Loucy (cell line): Measurements from ENCODE around the gene SH3RF1.

Experiments
- H2AFZ ChIP-seq: fragments of 200-600 bp; sonication (generic); 2 replicates; pipeline ENCODE4 v1.6.0; 2016; ENCODE audit warnings: antibody characterized with exemption, mild to moderate bottlenecking, low read length, moderate library complexity
- H3F3A ChIP-seq: fragments of 200-600 bp; 2 replicates; pipeline ENCODE4 v1.6.0; 2016; ENCODE audit warnings: antibody characterized with exemption, low read depth, mild to moderate bottlenecking
- H3K27me3 ChIP-seq: fragments of 200-600 bp; sonication (generic); 2 replicates; pipeline ENCODE4 v1.6.1; 2014; ENCODE audit warnings: low read length, mild to moderate bottlenecking; ENCODE audit not compliant: insufficient read depth, poor library complexity, severe bottlenecking
- H3K36me3 ChIP-seq: fragments of 200-600 bp; sonication (generic); 2 replicates; pipeline ENCODE4 v1.6.1; 2016; ENCODE audit warnings: low read length; ENCODE audit not compliant: insufficient read depth
- H3K4me1 ChIP-seq: fragments of 200-600 bp; sonication (generic); 2 replicates; pipeline ENCODE4 v1.5.1; 2014; ENCODE audit warnings: low read length, mild to moderate bottlenecking; ENCODE audit not compliant: insufficient read depth, poor library complexity, severe bottlenecking
- H3K4me2 ChIP-seq: fragments of 200-600 bp; sonication (generic); 2 replicates; pipeline ENCODE4 v1.6.0; 2014; ENCODE audit warnings: antibody characterized with exemption, low read length, low read depth, mild to moderate bottlenecking; ENCODE audit not compliant: poor library complexity, severe bottlenecking
- H3K4me3 ChIP-seq: fragments of 200-600 bp; sonication (generic); 2 replicates; pipeline ENCODE4 v1.5.1; 2014; ENCODE audit warnings: low read length, mild to moderate bottlenecking, mixed read lengths; ENCODE audit not compliant: poor library complexity, severe bottlenecking
- H3K79me2 ChIP-seq: fragments of 200-600 bp; sonication (generic); 2 replicates; pipeline ENCODE4 v1.6.1; 2014; ENCODE audit warnings: low read length; ENCODE audit not compliant: insufficient read depth
- H3K9ac ChIP-seq: fragments of 200-600 bp; sonication (generic); 2 replicates; pipeline ENCODE4 v1.6.0; 2014; ENCODE audit warnings: mild to moderate bottlenecking, low read depth, low read length, moderate library complexity; ENCODE audit not compliant: poor library complexity, severe bottlenecking
- H3K9me2 ChIP-seq: fragments of 200-600 bp; sonication (generic); replicated peaks from 2 replicates; pipeline ENCODE4 v1.6.1; 2016; ENCODE audit warnings: low read depth, low read length, mixed read lengths
- H3K9me3 ChIP-seq: fragments of 200-600 bp; sonication (generic); 2 replicates; pipeline ENCODE4 v1.6.1; 2014; ENCODE audit warnings: mild to moderate bottlenecking, antibody characterized with exemption, low read length, low read depth; ENCODE audit not compliant: insufficient read depth
- H4K20me1 ChIP-seq: fragments of 200-600 bp; sonication (generic); 2 replicates; pipeline ENCODE4 v1.6.0; 2014; ENCODE audit warnings: antibody characterized with exemption, low read length, mild to moderate bottlenecking; ENCODE audit not compliant: insufficient read depth, poor library complexity, severe bottlenecking
- EZH2phosphoT487 ChIP-seq: fragments of 200-600 bp; IDR thresholded peaks from 2 replicates; pipeline ENCODE4 v1.6.1; 2018; ENCODE audit warnings: antibody characterized with exemption, mild to moderate bottlenecking, moderate library complexity, borderline replicate concordance
- TF ChIP-seq, protein P1 (sequence below): fragments of 200-600 bp; sonication (generic); conservative IDR thresholded peaks from 2 replicates; pipeline ENCODE4 v1.5.1; 2014; ENCODE audit warnings: mild to moderate bottlenecking, antibody characterized with exemption, low read length

The SH3RF1 gene

DNA sequence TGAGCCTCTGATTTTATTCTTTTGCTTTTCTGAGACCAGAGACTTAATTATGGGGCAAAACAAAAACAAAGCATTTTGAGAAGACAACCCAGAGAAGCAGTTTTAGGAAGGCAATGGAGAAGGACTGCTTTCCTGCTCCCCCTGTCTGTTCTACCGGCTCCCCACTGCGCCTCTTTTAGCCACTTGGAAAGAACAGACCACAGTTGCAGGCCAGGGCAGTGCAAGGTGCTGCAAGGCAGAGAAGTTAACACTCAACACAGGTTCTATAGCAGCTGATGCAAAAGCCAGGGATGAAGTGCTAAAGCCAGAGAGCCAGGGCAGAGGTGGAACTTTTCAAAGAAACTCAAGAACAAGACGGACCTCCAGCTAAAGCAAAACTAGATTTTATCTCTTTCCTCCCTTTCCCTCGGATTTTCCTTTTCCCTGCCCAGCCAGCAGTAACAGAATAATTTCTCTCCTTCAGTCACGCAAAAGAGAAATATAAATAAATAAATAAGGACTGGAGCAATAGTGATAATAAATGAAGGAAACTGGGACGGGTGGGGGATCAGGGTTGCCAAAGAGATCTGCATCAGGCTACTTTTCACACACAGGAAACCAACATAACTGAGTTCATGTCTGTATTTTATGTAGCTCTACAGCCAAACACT is 10.4 kb downstream of the SH3RF1 start:
- no peaks in the 10 kb centered on the region for H3K36me3 ChIP-seq
- H4K20me1 ChIP-seq = no peaks in the 10 kb centered on the region
- H2AFZ ChIP-seq = no peak overlapping the region
- H3K4me1 ChIP-seq = peaks cover 64% of the 10 kb centered on the region
- peaks cover 18% of the 10 kb centered on the region; the same call in 1 of the 2 replicates for H3K79me2 ChIP-seq
- no peak overlapping the region for H3K9ac ChIP-seq
- no peaks in the 10 kb centered on the region for H3K27me3 ChIP-seq
- TF ChIP-seq, protein P1, sequence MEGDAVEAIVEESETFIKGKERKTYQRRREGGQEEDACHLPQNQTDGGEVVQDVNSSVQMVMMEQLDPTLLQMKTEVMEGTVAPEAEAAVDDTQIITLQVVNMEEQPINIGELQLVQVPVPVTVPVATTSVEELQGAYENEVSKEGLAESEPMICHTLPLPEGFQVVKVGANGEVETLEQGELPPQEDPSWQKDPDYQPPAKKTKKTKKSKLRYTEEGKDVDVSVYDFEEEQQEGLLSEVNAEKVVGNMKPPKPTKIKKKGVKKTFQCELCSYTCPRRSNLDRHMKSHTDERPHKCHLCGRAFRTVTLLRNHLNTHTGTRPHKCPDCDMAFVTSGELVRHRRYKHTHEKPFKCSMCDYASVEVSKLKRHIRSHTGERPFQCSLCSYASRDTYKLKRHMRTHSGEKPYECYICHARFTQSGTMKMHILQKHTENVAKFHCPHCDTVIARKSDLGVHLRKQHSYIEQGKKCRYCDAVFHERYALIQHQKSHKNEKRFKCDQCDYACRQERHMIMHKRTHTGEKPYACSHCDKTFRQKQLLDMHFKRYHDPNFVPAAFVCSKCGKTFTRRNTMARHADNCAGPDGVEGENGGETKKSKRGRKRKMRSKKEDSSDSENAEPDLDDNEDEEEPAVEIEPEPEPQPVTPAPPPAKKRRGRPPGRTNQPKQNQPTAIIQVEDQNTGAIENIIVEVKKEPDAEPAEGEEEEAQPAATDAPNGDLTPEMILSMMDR = no peak
- TF ChIP-seq EZH2phosphoT487 = no peak
- peak overlapping the region; percentile 24 for H3K4me3 ChIP-seq
- peak overlapping the region; percentile 48 for H3K4me2 ChIP-seq
- H3K9me3 ChIP-seq = no peaks in the 10 kb centered on the region
- H3F3A ChIP-seq = no peaks in the 10 kb centered on the region
- H3K9me2 ChIP-seq = no peaks in the 10 kb centered on the region

DNA sequence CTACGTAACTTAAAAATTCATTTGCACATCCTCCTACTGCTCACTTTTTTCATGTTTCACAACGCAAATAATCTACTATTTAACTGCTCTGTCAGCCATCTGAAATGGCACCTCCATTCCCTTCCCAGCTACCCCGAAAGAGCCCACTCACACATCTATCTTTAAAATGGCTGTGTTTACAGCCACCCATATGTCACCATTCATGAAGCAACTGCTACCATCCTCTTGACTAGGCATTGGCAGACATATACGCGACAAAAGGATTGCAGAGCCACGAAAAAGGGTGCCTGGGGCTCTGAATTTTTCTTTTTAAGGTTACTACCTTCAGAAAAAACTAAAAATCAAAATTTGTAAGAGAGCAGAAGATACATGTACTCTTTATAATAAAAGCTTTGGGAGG is 11.5 kb downstream of the SH3RF1 start:
- Histone ChIP-seq H3K79me2 (peaks cover 22% of the 10 kb centered on the region; the same call in 1 of the 2 replicates), H3K9ac (no peak overlapping the region), H3K4me3 (no peak overlapping the region), H3K9me3 (no peaks in the 10 kb centered on the region), H2AFZ (no peak overlapping the region), H3F3A (no peaks in the 10 kb centered on the region), H3K9me2 (no peaks in the 10 kb centered on the region), H3K27me3 (no peaks in the 10 kb centered on the region), H3K4me2 (peak overlapping the region; percentile 48), H4K20me1 (no peaks in the 10 kb centered on the region), H3K36me3 (no peaks in the 10 kb centered on the region), H3K4me1 (peaks cover 59% of the 10 kb centered on the region)
- TF ChIP-seq EZH2phosphoT487 = no peak
- TF ChIP-seq, protein P1 = no peak

GRCh38 chr4:169258141-169258540 is 12.6 kb downstream of the SH3RF1 start:
- H3K79me2 ChIP-seq = peaks cover 16% of the 10 kb centered on the region; the same call in 1 of the 2 replicates
- H3K36me3 ChIP-seq = no peaks in the 10 kb centered on the region
- H3K4me2 ChIP-seq = no peak overlapping the region
- H3K4me3 ChIP-seq = no peak overlapping the region
- no peak overlapping the region for H2AFZ ChIP-seq
- no peaks in the 10 kb centered on the region for H3K27me3 ChIP-seq
- H3F3A ChIP-seq = no peaks in the 10 kb centered on the region
- H3K4me1 ChIP-seq = peaks cover 54% of the 10 kb centered on the region
- no peak overlapping the region for H3K9ac ChIP-seq
- no peaks in the 10 kb centered on the region for H4K20me1 ChIP-seq
- no peaks in the 10 kb centered on the region for H3K9me3 ChIP-seq
- no peaks in the 10 kb centered on the region for H3K9me2 ChIP-seq
- TF ChIP-seq EZH2phosphoT487 = no peak
- TF ChIP-seq, protein P1 = no peak
